M059J (cell line): Measurements from ENCODE around the gene FNIP2. TPM values are rescaled to one million over a fixed set of nuclear protein-coding genes. Genes with fewer than 3 reads are reported as not detected.
"Not testable (repeated sequence)": the region's sequence is repeated elsewhere in the genome, so short reads cannot be mapped to it uniquely, and the experiment has no call there.

Experiments used
- DNase-seq: peaks from one replicate; pipeline ENCODE4 v3.0.0-alpha.2; 2012; ENCODE audit warnings: low read depth
- total RNA-seq: library from RNA; depleted of rRNA; stranded (reverse); fragments of >200 nt; shearing (Covaris generic); gene quantifications from 2 replicates; pipeline ENCODE4 v1.2.3, GENCODE V29; 2014; rRNA removed

FNIP2 gene
- total RNA-seq, result 6.8 and 15.2 TPM in 2 replicates

DNA sequence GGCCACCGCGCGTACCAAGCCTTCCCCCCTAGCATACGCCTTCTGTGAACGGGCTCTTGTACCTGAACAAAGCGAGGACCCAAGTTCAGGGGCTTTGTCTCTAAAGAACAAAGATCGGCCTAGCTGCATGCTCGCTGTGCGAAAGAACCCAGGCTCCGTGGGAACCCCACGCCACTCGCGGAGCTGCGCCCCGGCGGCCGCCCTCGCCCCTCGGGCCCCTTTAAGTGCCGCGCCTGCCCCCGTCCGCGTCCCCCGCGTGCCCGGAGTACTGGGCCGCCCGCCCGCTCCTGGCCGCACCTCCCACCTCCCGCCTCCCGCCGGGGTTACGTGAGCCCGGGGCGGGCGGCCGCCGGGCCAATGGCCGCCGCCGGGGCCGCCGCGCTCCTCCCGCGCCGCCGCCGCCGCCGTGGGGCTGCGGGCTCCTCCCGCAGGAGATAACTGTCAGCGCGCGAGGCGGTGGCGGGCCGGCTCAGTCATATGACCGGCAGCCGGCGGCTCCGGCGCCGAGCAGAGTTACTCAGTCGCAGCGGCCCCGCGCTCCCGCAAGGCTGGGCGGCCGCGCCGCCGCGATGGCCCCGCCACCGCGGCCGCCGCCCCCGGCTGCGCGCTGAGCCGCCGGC lies at the start of gene FNIP2:
TSS of gene FNIP2 (plus strand) at position 472 of the 620 bp plus-strand sequence. CDS start 187 bp downstream, outside the sequence.
- peak; percentile 63 for DNase-seq

GRCh38 chr4:158721680-158722079 lies 47.1 kb upstream of the FNIP2 start:
- no peak for DNase-seq

GRCh38 chr4:158722291-158722916 lies 46.4 kb upstream of the FNIP2 start:
- peak; percentile 29 for DNase-seq

- peak; percentile 75 for DNase-seq
Observed at GRCh38 chr4:158722917-158723793, 45.7 kb upstream of the FNIP2 start, which contains the start of gene PPID. TSS of gene PPID (minus strand) at chr4:158723396. CDS start at chr4:158723288, 108 bp downstream.

DNA sequence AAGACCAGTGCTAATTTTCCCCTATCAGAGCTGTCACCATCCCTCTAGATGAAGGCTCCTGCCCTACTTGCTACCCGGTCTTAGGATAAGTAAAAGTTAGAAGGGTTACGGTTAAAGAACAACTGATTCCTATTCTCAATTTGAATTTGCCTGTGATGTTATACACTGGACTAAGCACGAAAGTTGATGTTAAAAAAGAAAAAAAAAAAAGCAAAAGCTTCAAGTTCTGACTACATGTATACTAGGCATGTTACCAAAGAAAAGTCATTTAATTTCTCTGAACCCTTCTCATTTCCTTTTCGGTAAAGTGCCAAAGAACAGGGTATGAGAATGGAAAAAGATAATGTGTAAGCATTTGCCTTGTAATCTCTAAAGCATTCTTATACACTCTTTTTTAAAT lies 44.2 kb upstream of the FNIP2 start:
- DNase-seq, result no peak

DNA sequence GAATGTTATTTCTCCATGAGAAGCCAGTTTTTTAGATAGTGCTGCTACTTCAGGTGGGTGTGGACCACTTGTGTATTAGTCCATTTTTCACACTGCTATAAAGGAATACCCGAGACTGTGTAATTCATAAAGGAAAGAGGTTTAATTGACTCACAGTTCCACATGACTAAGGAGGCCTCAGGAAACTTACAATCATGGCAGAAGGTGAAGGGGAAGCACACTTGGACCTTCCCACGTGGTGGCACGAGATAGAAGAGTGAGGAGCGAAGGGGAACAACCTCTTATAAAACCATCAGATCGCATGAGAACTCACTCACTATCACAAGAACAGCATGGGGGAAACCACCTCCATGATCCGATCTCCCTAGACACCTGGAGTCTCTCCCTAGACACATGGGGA lies 42.2 kb upstream of the FNIP2 start:
- DNase-seq, result no peak

GRCh38 chr4:158728236-158728635 lies 40.6 kb upstream of the FNIP2 start:
- no peak for DNase-seq

- peak; percentile 66 for DNase-seq
Observed at GRCh38 chr4:158729716-158730559, 38.9 kb upstream of the FNIP2 start.

DNA sequence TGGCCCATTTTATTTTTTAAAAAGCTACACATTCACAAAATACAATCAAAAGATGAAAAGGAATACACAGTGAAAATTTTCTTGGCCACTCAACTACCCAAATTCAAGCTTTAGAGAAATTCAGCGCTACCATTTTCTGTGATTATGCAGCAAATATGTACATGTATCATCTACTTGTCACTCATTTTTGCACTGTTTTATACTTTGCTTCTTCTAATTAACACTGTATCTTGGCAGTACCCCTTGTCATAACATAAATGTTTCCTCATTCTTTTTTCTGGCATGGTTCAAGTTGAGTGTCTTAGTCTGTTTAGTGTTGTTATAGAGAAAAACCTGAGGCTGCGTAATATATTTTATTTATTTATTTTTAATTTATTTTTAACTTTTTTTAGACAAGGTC lies 30.0 kb upstream of the FNIP2 start:
- DNase-seq, result no peak

DNA sequence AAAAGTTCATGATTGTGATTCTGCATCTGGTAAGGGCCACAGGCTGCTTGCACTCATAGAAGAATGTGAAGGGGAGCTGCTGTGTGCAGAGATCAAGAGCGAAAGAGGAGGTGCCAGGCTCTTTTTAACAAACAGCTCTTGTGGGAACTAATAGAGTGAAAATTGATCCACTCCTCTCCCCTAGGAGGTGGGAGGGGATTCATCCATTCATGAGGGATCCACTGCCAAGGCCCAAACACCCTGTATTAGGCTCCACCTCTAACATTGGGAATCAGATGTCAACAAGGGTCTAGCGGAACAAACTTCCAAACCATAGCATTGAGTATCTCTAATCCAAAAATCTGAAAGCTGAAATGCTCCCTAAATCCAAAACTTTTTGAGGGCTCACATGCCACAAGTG lies 29.2 kb upstream of the FNIP2 start:
- no peak for DNase-seq

DNA sequence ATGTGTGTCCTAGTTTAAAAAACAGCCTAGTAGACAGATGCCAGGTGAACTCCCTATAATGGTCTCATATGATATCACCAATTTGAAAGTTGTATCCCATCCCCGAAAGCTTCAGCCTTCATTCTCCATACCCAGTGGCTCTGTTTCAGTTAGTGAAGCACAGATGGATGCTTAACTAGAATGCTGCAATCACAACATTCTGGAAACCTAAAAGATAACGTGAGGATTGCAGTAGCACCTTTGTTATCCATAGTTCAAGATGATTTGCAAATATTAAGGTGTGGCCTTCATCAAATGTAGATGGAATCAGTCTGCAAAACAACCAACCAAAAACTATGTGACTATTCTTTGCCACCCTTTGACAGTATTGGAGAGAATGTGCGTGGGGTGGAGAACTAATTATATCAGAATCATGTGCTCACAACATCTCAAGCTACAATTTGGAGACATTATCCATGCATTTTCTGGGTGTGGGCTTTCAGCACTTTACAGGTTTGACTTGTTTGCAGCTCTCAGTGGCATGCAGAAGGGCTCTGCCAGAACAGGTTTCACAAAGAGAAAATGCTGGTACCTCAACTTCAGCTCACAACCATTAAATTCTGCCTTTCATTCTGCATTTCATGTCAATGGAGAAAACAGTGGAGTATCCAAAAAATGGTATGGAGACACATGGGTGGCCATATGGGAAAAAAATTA lies 27.4 kb upstream of the FNIP2 start:
- no peak for DNase-seq

DNA sequence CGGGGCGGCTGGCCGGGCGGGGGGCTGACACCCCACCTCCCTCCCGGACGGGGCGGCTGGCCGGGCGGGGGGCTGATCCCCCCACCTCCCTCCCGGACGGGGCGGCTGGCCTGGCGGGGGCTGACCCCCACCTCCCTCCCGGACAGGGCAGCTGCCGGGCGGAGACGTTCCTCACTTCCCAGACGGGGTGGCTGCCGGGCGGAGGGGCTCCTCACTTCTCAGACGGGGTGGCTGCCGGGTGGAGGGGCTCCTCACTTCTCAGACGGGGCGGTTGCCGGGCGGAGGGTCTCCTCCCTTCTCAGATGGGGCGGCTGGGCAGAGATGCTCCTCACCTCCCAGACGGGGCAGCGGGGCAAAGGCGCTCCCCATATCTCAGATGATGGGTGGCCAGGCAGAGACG lies 22.3 kb upstream of the FNIP2 start:
- not testable (repeated sequence) for DNase-seq

DNA sequence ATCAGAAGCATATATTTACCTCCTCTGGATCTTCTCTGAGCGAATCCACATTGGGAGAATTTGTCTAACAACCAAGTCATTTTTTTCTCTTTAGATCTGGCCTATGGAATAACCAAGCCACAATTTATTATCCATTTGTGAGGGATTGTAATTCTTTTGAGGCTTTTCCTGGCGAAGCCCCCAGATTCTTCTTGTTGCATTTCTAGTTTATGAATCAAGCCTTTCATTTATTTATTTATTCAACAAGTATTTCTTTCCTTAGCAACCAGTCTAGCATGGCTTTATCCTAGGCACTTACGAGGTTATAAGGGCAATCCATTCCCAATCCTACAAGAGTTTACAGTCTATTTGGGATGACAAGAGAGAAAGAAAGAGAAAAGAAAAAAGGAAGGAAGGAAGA lies 18.4 kb upstream of the FNIP2 start:
- peak; percentile 87 for DNase-seq

GRCh38 chr4:158754385-158755180 lies 14.2 kb upstream of the FNIP2 start:
- DNase-seq, result no peak

DNA sequence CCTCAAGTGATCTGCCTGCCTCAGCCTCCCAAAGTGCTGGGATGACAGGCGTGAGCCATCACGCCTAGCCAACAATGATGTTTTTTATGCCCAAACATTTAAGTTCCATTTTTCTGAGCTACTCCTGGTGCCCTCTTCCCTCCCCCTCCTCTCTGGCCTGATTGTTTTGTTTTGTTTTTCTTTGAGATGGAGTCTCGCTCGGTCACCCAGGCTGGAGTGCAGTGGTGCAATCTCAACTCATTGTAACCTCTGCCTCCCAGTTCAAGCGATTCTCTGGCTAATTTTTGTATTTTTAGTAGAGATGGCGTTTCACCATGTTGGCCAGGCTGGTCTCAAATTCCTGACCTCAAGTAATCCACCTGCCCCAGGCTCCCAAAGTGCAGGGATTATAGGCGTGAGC lies 13.0 kb upstream of the FNIP2 start:
- DNase-seq, result not testable (repeated sequence)

DNA sequence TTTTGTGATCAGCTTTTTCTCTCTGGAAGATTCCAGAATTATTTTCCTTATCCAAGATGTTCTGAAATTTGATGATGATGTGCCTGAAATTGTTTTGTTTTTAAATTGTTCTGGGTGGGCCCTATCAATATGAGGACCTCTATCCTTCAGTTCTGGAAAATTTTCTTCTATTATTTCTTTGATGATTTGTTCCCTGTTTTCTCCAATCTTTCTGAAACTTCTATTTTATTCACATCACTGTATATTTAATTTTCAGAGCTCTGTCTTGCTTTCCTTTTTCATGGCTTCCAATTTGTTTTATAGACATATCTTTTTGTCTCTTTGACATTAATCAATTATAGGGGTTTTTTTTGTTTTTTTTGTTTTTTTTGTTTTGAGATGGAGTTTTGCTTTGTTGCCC lies 12.2 kb upstream of the FNIP2 start:
- DNase-seq, result no peak

- DNase-seq, result no peak
Observed at GRCh38 chr4:158758142-158758541, 10.7 kb upstream of the FNIP2 start.

GRCh38 chr4:158758703-158759102 lies 10.1 kb upstream of the FNIP2 start:
- no peak for DNase-seq

GRCh38 chr4:158759539-158759938 lies 9.3 kb upstream of the FNIP2 start:
- DNase-seq, result not testable (repeated sequence)

GRCh38 chr4:158760866-158761265 lies 8.0 kb upstream of the FNIP2 start:
- peak; percentile 67 for DNase-seq
